ENCODE results near the gene PUM2. TPM values are rescaled to one million over a fixed set of nuclear protein-coding genes. Genes with fewer than 3 reads are reported as not detected.

The PUM2 gene
- total RNA-seq, 1 experiment from 2014 or later: 112 TPM

- Histone ChIP-seq H3K27ac (ENCODE audit: low read depth, low read length, poor library complexity, severe bottlenecking) (no peak overlapping the region), H3K4me1 (ENCODE audit: insufficient read depth, low read length, poor library complexity, severe bottlenecking) (peaks cover 9% of the 10 kb centered on the region), H3K9me3 (ENCODE audit: low read depth, low read length, poor library complexity, severe bottlenecking) (no peaks in the 10 kb centered on the region), H3K27me3 (replicated peaks; ENCODE audit: insufficient read depth, low read depth, low read length, poor library complexity) (no peaks in the 10 kb centered on the region), H3K4me3 (ENCODE audit: low read depth, low read length, poor library complexity, severe bottlenecking) (no peak overlapping the region), H3K36me3 (ENCODE audit: insufficient read depth, low read length, poor library complexity, severe bottlenecking) (no peaks in the 10 kb centered on the region)
- TF ChIP-seq CTCF (conservative IDR thresholded peaks at IDR 0.05; ENCODE audit: low read depth, low read length): no peak
- no peak for TF ChIP-seq EZH2 (IDR thresholded peaks at IDR 0.05; ENCODE audit: borderline replicate concordance, low read depth, low read length, poor library complexity, severe bottlenecking)
- BruUV-seq (replicated peaks): no TSS peak
- DNase-seq (ENCODE audit: low spot score): no peak
- ChIA-PET POLR2A (ENCODE audit: low non-redundant PET) (interaction anchor here (0.6 kb wide), 1 partner anchor 14 kb away, joined by 3 read pairs; no protein-coding TSS in a partner anchor), CTCF (no interaction called here)
- intact Hi-C loops (cut with micrococcal nuclease; ENCODE audit: unreplicated experiment): no loop called here
Measured at GRCh38 chr2:20334605-20335203, 15.9 kb downstream of the PUM2 start.

- no peak for TF ChIP-seq EZH2 (IDR thresholded peaks at IDR 0.05; ENCODE audit: borderline replicate concordance, low read depth, low read length, poor library complexity, severe bottlenecking)
- no peak for TF ChIP-seq CTCF (conservative IDR thresholded peaks at IDR 0.05; ENCODE audit: low read depth, low read length)
- Histone ChIP-seq H3K4me3 (ENCODE audit: low read depth, low read length, poor library complexity, severe bottlenecking) (no peak overlapping the region), H3K27me3 (replicated peaks; ENCODE audit: insufficient read depth, low read depth, low read length, poor library complexity) (no peaks in the 10 kb centered on the region), H3K4me1 (ENCODE audit: insufficient read depth, low read length, poor library complexity, severe bottlenecking) (peaks cover 9% of the 10 kb centered on the region), H3K27ac (ENCODE audit: low read depth, low read length, poor library complexity, severe bottlenecking) (no peak overlapping the region), H3K36me3 (ENCODE audit: insufficient read depth, low read length, poor library complexity, severe bottlenecking) (no peaks in the 10 kb centered on the region), H3K9me3 (ENCODE audit: low read depth, low read length, poor library complexity, severe bottlenecking) (no peaks in the 10 kb centered on the region)
- ChIA-PET CTCF (no interaction called here), POLR2A (ENCODE audit: low non-redundant PET) (interaction anchor here (0.7 kb wide), 1 partner anchor 9 kb away, joined by 3 read pairs; no protein-coding TSS in a partner anchor)
- intact Hi-C loops (cut with micrococcal nuclease; ENCODE audit: unreplicated experiment): no loop called here
- no peak for DNase-seq (ENCODE audit: low spot score)
- no TSS peak for BruUV-seq (replicated peaks)
Measured at GRCh38 chr2:20333738-20334137, 16.9 kb downstream of the PUM2 start.

GRCh38 chr2:20330192-20330591 lies 20.5 kb downstream of the PUM2 start:
- peaks cover under 1% of the 10 kb centered on the region for H3K4me1 ChIP-seq (ENCODE audit: insufficient read depth, low read length, poor library complexity, severe bottlenecking)
- H3K4me3 ChIP-seq (ENCODE audit: low read depth, low read length, poor library complexity, severe bottlenecking): no peak overlapping the region
- ChIA-PET POLR2A (ENCODE audit: low non-redundant PET) (interaction anchor here (0.7 kb wide), 1 partner anchor 1606 kb away, joined by 3 read pairs; no protein-coding TSS in a partner anchor), CTCF (no interaction called here)
- H3K36me3 ChIP-seq (ENCODE audit: insufficient read depth, low read length, poor library complexity, severe bottlenecking): peaks cover 13% of the 10 kb centered on the region
- TF ChIP-seq CTCF (conservative IDR thresholded peaks at IDR 0.05; ENCODE audit: low read depth, low read length) (no peak), EZH2 (IDR thresholded peaks at IDR 0.05; ENCODE audit: borderline replicate concordance, low read depth, low read length, poor library complexity, severe bottlenecking) (no peak)
- H3K27ac ChIP-seq (ENCODE audit: low read depth, low read length, poor library complexity, severe bottlenecking): no peak overlapping the region
- BruUV-seq (replicated peaks): no TSS peak
- no peaks in the 10 kb centered on the region for H3K9me3 ChIP-seq (ENCODE audit: low read depth, low read length, poor library complexity, severe bottlenecking)
- H3K27me3 ChIP-seq (replicated peaks; ENCODE audit: insufficient read depth, low read depth, low read length, poor library complexity): no peaks in the 10 kb centered on the region
- DNase-seq (ENCODE audit: low spot score): no peak
- intact Hi-C loops (cut with micrococcal nuclease; ENCODE audit: unreplicated experiment): no loop called here

Measured in A673 (cell line).